ENCODE measurements around the gene CFAP410.

CFAP410 gene

DNA sequence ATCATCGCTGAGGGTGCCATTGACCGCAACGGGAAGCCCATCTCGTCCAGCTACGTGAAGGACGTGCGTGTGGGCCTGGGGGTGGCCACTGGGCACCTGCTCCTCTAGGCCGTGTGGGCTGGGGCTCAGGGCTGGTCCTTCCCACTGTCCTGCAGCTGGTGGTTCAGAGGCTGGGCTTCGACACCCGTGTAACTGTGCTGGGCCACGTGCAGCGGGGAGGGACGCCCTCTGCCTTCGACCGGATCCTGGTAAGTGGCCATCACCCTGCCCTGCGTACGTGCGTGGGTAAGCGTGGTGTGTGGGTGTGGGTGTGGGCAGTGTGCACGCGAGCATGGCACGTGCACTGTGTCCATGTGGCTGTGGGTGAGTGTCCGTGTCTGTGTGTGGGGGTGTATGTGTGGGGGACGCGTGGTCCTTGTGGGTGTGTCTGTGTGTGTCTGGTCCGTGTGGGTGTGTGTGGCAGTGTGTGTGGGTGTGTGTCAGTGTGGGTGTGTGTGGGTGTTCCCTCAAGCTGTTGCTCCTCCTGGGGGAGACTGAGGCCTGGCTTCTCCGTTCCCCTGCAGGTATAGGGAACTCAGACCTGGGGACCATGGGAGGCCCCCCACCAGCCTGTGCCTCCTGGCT, 22.8 kb downstream of the CFAP410 start:
- Histone ChIP-seq H3K9me2 (replicated peaks; ENCODE audit: control insufficient read depth, low read length) (no peaks in the 10 kb centered on the region), H3K36me3 (ENCODE audit: control insufficient read depth, low read length) (peaks cover 79% of the 10 kb centered on the region), H3K4me2 (ENCODE audit: low read length) (no peak overlapping the region), H3K79me2 (ENCODE audit: control insufficient read depth, low read length) (no peaks in the 10 kb centered on the region), H3K4me1 (ENCODE audit: control insufficient read depth, low read length) (no peaks in the 10 kb centered on the region), H4K20me1 (ENCODE audit: control insufficient read depth, insufficient read depth, low read depth, low read length) (no peaks in the 10 kb centered on the region), H3K27ac (ENCODE audit: low read depth, low read length) (no peak overlapping the region), H3K27me3 (ENCODE audit: control insufficient read depth, low read length) (no peaks in the 10 kb centered on the region), H3K4me3 (ENCODE audit: low read length) (no peak overlapping the region), H3K9me3 (ENCODE audit: control insufficient read depth, insufficient read depth, low read length) (no peaks in the 10 kb centered on the region), H3F3A (ENCODE audit: control insufficient read depth, insufficient read depth) (no peaks in the 10 kb centered on the region)
- TF ChIP-seq EZH2phosphoT487 (IDR thresholded peaks at IDR 0.05; ENCODE audit: borderline replicate concordance, low read length), result no peak
- TF ChIP-seq, protein P1, sequence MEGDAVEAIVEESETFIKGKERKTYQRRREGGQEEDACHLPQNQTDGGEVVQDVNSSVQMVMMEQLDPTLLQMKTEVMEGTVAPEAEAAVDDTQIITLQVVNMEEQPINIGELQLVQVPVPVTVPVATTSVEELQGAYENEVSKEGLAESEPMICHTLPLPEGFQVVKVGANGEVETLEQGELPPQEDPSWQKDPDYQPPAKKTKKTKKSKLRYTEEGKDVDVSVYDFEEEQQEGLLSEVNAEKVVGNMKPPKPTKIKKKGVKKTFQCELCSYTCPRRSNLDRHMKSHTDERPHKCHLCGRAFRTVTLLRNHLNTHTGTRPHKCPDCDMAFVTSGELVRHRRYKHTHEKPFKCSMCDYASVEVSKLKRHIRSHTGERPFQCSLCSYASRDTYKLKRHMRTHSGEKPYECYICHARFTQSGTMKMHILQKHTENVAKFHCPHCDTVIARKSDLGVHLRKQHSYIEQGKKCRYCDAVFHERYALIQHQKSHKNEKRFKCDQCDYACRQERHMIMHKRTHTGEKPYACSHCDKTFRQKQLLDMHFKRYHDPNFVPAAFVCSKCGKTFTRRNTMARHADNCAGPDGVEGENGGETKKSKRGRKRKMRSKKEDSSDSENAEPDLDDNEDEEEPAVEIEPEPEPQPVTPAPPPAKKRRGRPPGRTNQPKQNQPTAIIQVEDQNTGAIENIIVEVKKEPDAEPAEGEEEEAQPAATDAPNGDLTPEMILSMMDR (IDR thresholded peaks at IDR 0.05; ENCODE audit: low read depth, low read length, poor library complexity, severe bottlenecking), result no peak

DNA sequence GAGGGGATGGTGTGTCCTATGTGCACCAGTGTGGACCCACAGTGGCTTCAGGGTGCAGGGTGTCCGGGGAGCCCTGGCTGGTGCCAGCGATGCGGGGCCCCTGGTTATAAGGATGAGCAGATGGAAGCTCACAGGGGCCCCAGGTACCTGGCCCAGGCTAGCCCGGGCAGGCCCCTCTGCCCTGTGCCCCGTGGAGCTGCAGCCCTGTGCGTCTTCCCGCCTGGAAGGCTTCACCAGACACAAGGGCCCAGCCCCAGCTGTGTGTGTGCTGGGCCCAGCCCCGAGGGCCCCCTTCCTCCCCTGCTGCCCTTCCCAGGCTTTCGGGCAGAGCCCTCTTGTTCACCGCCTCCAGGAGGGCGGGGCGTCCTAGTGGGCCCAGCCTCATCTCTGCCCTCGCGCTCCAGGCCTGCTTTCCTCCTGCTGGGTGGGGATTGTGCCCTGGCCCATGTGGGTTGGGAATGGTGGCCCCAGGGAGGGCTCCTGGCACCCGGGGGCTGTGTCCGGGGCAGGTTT, 23.4 kb downstream of the CFAP410 start:
- Histone ChIP-seq H3K27ac (ENCODE audit: low read depth, low read length) (no peak overlapping the region), H3K4me1 (ENCODE audit: control insufficient read depth, low read length) (no peaks in the 10 kb centered on the region), H3K9me2 (replicated peaks; ENCODE audit: control insufficient read depth, low read length) (no peaks in the 10 kb centered on the region), H3K4me3 (ENCODE audit: low read length) (no peak overlapping the region), H3K36me3 (ENCODE audit: control insufficient read depth, low read length) (peaks cover 83% of the 10 kb centered on the region), H4K20me1 (ENCODE audit: control insufficient read depth, insufficient read depth, low read depth, low read length) (no peaks in the 10 kb centered on the region), H3K4me2 (ENCODE audit: low read length) (no peak overlapping the region), H3F3A (ENCODE audit: control insufficient read depth, insufficient read depth) (no peaks in the 10 kb centered on the region), H3K27me3 (ENCODE audit: control insufficient read depth, low read length) (no peaks in the 10 kb centered on the region), H3K79me2 (ENCODE audit: control insufficient read depth, low read length) (no peaks in the 10 kb centered on the region), H3K9me3 (ENCODE audit: control insufficient read depth, insufficient read depth, low read length) (no peaks in the 10 kb centered on the region)
- TF ChIP-seq, protein P1 (IDR thresholded peaks at IDR 0.05; ENCODE audit: low read depth, low read length, poor library complexity, severe bottlenecking), result no peak
- no peak for TF ChIP-seq EZH2phosphoT487 (IDR thresholded peaks at IDR 0.05; ENCODE audit: borderline replicate concordance, low read length)

DNA sequence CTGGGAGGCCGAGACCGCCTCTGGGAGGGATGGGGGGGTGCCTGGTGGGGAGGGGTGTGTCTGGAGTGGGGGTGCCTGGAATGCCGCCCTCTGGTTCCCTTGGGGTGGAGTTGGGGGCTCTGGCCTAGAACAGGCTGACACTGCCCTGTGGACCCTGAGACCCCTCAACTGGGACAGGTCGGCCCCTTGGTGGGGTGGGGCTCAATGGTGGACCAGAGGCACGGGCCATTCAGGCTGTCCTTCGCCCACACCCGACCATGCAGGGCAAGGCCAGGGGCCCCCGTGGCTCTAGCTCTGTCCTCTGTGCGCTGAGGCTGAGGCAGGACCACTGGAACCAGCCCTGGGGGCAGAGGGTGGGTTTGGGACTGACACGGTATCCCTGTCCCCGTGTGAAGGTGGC, 24.6 kb downstream of the CFAP410 start:
- Histone ChIP-seq H3K9me2 (replicated peaks; ENCODE audit: control insufficient read depth, low read length) (no peaks in the 10 kb centered on the region), H3K79me2 (ENCODE audit: control insufficient read depth, low read length) (no peaks in the 10 kb centered on the region), H3K4me2 (ENCODE audit: low read length) (no peak overlapping the region), H4K20me1 (ENCODE audit: control insufficient read depth, insufficient read depth, low read depth, low read length) (no peaks in the 10 kb centered on the region), H3K9me3 (ENCODE audit: control insufficient read depth, insufficient read depth, low read length) (no peaks in the 10 kb centered on the region), H3K27me3 (ENCODE audit: control insufficient read depth, low read length) (no peaks in the 10 kb centered on the region), H3F3A (ENCODE audit: control insufficient read depth, insufficient read depth) (no peaks in the 10 kb centered on the region), H3K4me1 (ENCODE audit: control insufficient read depth, low read length) (no peaks in the 10 kb centered on the region), H3K36me3 (ENCODE audit: control insufficient read depth, low read length) (peaks cover 86% of the 10 kb centered on the region), H3K27ac (ENCODE audit: low read depth, low read length) (no peak overlapping the region), H3K4me3 (ENCODE audit: low read length) (no peak overlapping the region)
- TF ChIP-seq, protein P1 (IDR thresholded peaks at IDR 0.05; ENCODE audit: low read depth, low read length, poor library complexity, severe bottlenecking), result no peak
- no peak for TF ChIP-seq EZH2phosphoT487 (IDR thresholded peaks at IDR 0.05; ENCODE audit: borderline replicate concordance, low read length)
